ENCODE results near the gene PGGHG. TPM values are rescaled to one million over a fixed set of nuclear protein-coding genes. Genes with fewer than 3 reads are reported as not detected.
"Not testable (repeated sequence)": the region's sequence is repeated elsewhere in the genome, so short reads cannot be mapped to it uniquely, and the experiment has no call there.

PGGHG gene
- total and polyA plus RNA-seq, 5 experiments from 2014 or later, result 8.1 to 707 (median 14.9) TPM

GRCh38 chr11:319121-319887, 30.4 kb downstream of the PGGHG start:
- POLR2A ChIA-PET, result interaction anchor here (1.0 to 2.3 kb wide), 4 partner anchors 10 to 36 kb away, joined by 4 to 18 read pairs (median 8); no protein-coding TSS in a partner anchor
- not testable (repeated sequence) for H3K9me3 Mint-ChIP-seq, H3K27me3 Mint-ChIP-seq
- DNase-seq (peak in 2 of 10 donors; percentile 45 to 48), ATAC-seq (peak; percentile 8 to 29)
- Mint-ChIP-seq H3K27ac (peak overlapping the region; percentile 96 to 99 (median 98)), H3K4me1 (peaks cover 30 to 45% (median 40%) of the 10 kb centered on the region in 4 donors), H3K4me3 (peak overlapping the region; percentile 87 to 97 (median 92)), H3K36me3 (peaks cover 14 to 21% (median 18%) of the 10 kb centered on the region in 3 donors)

GRCh38 chr11:319888-320273, 31.0 kb downstream of the PGGHG start:
- peak overlapping the region; percentile 87 to 97 (median 92) for H3K4me3 Mint-ChIP-seq
- POLR2A ChIA-PET, result interaction anchor here (1.0 to 2.3 kb wide), 3 partner anchors 10 to 36 kb away, joined by 4 to 18 read pairs (median 12); no protein-coding TSS in a partner anchor
- H3K4me1 Mint-ChIP-seq, result peaks cover 35 to 51% (median 45%) of the 10 kb centered on the region in 4 donors
- peaks cover 12 to 18% (median 15%) of the 10 kb centered on the region in 3 donors for H3K36me3 Mint-ChIP-seq
- peak overlapping the region; percentile 96 to 99 (median 98) for H3K27ac Mint-ChIP-seq
- not testable (repeated sequence) for H3K27me3 Mint-ChIP-seq, H3K9me3 Mint-ChIP-seq, DNase-seq
- peak; percentile 0 to 1 for ATAC-seq

GRCh38 chr11:324156-324555, 35.2 kb downstream of the PGGHG start:
- no peaks in the 10 kb centered on the region for H3K9me3 Mint-ChIP-seq
- peaks cover 36 to 71% (median 66%) of the 10 kb centered on the region in 4 donors for H3K4me1 Mint-ChIP-seq
- H3K4me3 Mint-ChIP-seq, result peak overlapping the region in 9 of 10 donors; percentile 45 to 81 (median 69)
- H3K36me3 Mint-ChIP-seq, result no peaks in the 10 kb centered on the region
- H3K27me3 Mint-ChIP-seq, result no peaks in the 10 kb centered on the region
- H3K27ac Mint-ChIP-seq, result peak overlapping the region; percentile 81 to 95 (median 89)
- DNase-seq (no peak), ATAC-seq (no peak)
- POLR2A ChIA-PET, result interaction anchor here (0.6 to 4.5 kb wide), 11 partner anchors 8 to 116 kb away, joined by 3 to 56 read pairs (median 4); no protein-coding TSS in a partner anchor

GRCh38 chr11:324593-325517, 35.9 kb downstream of the PGGHG start:
- not testable (repeated sequence) for H3K36me3 Mint-ChIP-seq, H3K27me3 Mint-ChIP-seq, DNase-seq, H3K9me3 Mint-ChIP-seq, ATAC-seq
- peak overlapping the region; percentile 36 to 81 (median 68) for H3K4me3 Mint-ChIP-seq
- peak overlapping the region; percentile 81 to 95 (median 90) for H3K27ac Mint-ChIP-seq
- peaks cover 39 to 74% (median 69%) of the 10 kb centered on the region in 4 donors for H3K4me1 Mint-ChIP-seq
- POLR2A ChIA-PET, result interaction anchor here (0.6 to 4.5 kb wide), 11 partner anchors 9 to 116 kb away, joined by 3 to 56 read pairs (median 4); partner anchors contain the start of gene PGGHG

GRCh38 chr11:325796-326591, 37.1 kb downstream of the PGGHG start:
- no peaks in the 10 kb centered on the region for H3K36me3 Mint-ChIP-seq
- no peaks in the 10 kb centered on the region for H3K9me3 Mint-ChIP-seq
- H3K27me3 Mint-ChIP-seq, result no peaks in the 10 kb centered on the region
- peaks cover 35 to 78% (median 70%) of the 10 kb centered on the region in 4 donors for H3K4me1 Mint-ChIP-seq
- ATAC-seq (peak in 1 of 2 donors; percentile 5), DNase-seq (no peak)
- H3K4me3 Mint-ChIP-seq, result peak overlapping the region; percentile 70 to 87 (median 78)
- POLR2A ChIA-PET, result interaction anchor here (0.7 to 5.6 kb wide), 13 partner anchors 10 to 122 kb away, joined by 3 to 56 read pairs (median 6); partner anchors contain the start of genes BET1L, PGGHG and RIC8A
- peak overlapping the region; percentile 95 to 99 (median 98) for H3K27ac Mint-ChIP-seq

- no peaks in the 10 kb centered on the region for H3K9me3 Mint-ChIP-seq
- peak; percentile 18 to 22 for ATAC-seq
- H3K4me1 Mint-ChIP-seq, result peaks cover 38 to 83% (median 75%) of the 10 kb centered on the region in 4 donors
- no peak for DNase-seq
- H3K36me3 Mint-ChIP-seq, result no peaks in the 10 kb centered on the region
- POLR2A ChIA-PET, result interaction anchor here (0.7 to 5.6 kb wide), 13 partner anchors 10 to 122 kb away, joined by 3 to 56 read pairs (median 5); partner anchors contain the start of genes BET1L, PGGHG and RIC8A
- H3K27me3 Mint-ChIP-seq, result no peaks in the 10 kb centered on the region
- H3K4me3 Mint-ChIP-seq, result peak overlapping the region; percentile 70 to 87 (median 78)
- H3K27ac Mint-ChIP-seq, result peak overlapping the region; percentile 95 to 99 (median 98)
These were observed 37.6 kb downstream of the PGGHG start for GRCh38 chr11:326592-326841.

- no peaks in the 10 kb centered on the region for H3K27me3 Mint-ChIP-seq
- ATAC-seq, result peak; percentile 65 to 75
- peaks cover 40 to 88% (median 80%) of the 10 kb centered on the region in 4 donors for H3K4me1 Mint-ChIP-seq
These were observed 38.1 kb downstream of the PGGHG start for GRCh38 chr11:326842-327580.

GRCh38 chr11:327581-327923, 38.6 kb downstream of the PGGHG start:
- POLR2A ChIA-PET, result interaction anchor here (0.7 to 5.6 kb wide), 16 partner anchors 11 to 249 kb away, joined by 3 to 56 read pairs (median 4); partner anchors contain the start of genes BET1L, PGGHG, PHRF1 and RIC8A
- no peaks in the 10 kb centered on the region for H3K27me3 Mint-ChIP-seq
- peak overlapping the region; percentile 95 to 99 (median 98) for H3K27ac Mint-ChIP-seq
- H3K4me1 Mint-ChIP-seq, result peaks cover 40 to 90% (median 83%) of the 10 kb centered on the region in 4 donors
- H3K36me3 Mint-ChIP-seq, result no peaks in the 10 kb centered on the region
- H3K9me3 Mint-ChIP-seq, result no peaks in the 10 kb centered on the region
- ATAC-seq (no peak), DNase-seq (no peak)
- peak overlapping the region; percentile 57 to 87 (median 78) for H3K4me3 Mint-ChIP-seq

More at GRCh38 chr11:326842-327580, 38.1 kb downstream of the PGGHG start:
- peak overlapping the region; percentile 95 to 99 (median 98) for H3K27ac Mint-ChIP-seq
- no peaks in the 10 kb centered on the region for H3K36me3 Mint-ChIP-seq
- H3K9me3 Mint-ChIP-seq, result no peaks in the 10 kb centered on the region
- peak; percentile 55 to 89 (median 78) for DNase-seq
- POLR2A ChIA-PET, result interaction anchor here (0.7 to 5.6 kb wide), 18 partner anchors 11 to 249 kb away, joined by 3 to 56 read pairs (median 3); partner anchors contain the start of genes BET1L, PGGHG, PHRF1 and RIC8A
- H3K4me3 Mint-ChIP-seq, result peak overlapping the region; percentile 70 to 87 (median 78)

- POLR2A ChIA-PET, result interaction anchor here (0.6 to 5.6 kb wide), 9 partner anchors 12 to 248 kb away, joined by 3 to 56 read pairs (median 8); partner anchors contain the start of genes BET1L, PGGHG, PHRF1 and RIC8A
- Mint-ChIP-seq H3K4me1 (peaks cover 40 to 93% (median 85%) of the 10 kb centered on the region in 4 donors), H3K36me3 (no peaks in the 10 kb centered on the region), H3K4me3 (peak overlapping the region in 4 of 10 donors; percentile 15 to 39 (median 26)), H3K27ac (peak overlapping the region; percentile 46 to 95 (median 78)), H3K27me3 (no peaks in the 10 kb centered on the region), H3K9me3 (no peaks in the 10 kb centered on the region)
- DNase-seq (no peak), ATAC-seq (no peak)
These were observed 39.1 kb downstream of the PGGHG start for GRCh38 chr11:328012-328411.

- H3K9me3 Mint-ChIP-seq, ATAC-seq, H3K27me3 Mint-ChIP-seq, H3K36me3 Mint-ChIP-seq, DNase-seq: not testable (repeated sequence)
- Mint-ChIP-seq H3K4me3 (peak overlapping the region in 4 of 10 donors; percentile 52 to 74 (median 59)), H3K4me1 (peaks cover 37 to 93% (median 82%) of the 10 kb centered on the region in 4 donors), H3K27ac (peak overlapping the region; percentile 63 to 95 (median 90))
- POLR2A ChIA-PET, result interaction anchor here (0.5 to 5.6 kb wide), 10 partner anchors 11 to 1284 kb away, joined by 3 to 38 read pairs (median 6); partner anchors contain the start of genes BET1L and RIC8A
These were observed 39.7 kb downstream of the PGGHG start for GRCh38 chr11:328516-329100.
